ENCODE results near the gene HSP90B1.

The HSP90B1 gene

GRCh38 chr12:103958621-103959020 lies 28.4 kb downstream of the HSP90B1 start:
- Histone ChIP-seq H4K8ac (ENCODE audit: low read depth, low read length) (no peak overlapping the region), H2AK5ac (ENCODE audit: low read depth, low read length) (no peak overlapping the region), H3K9ac (ENCODE audit: low read depth, low read length, poor library complexity) (no peak overlapping the region), H3K4me3 (ENCODE audit: low read length in 2 of 2) (no peak overlapping the region), H3K14ac (ENCODE audit: low read length) (no peak overlapping the region), H2AFZ (ENCODE audit: low read length) (no peak overlapping the region), H2BK5ac (ENCODE audit: low read length) (no peak overlapping the region), H3K4ac (ENCODE audit: low read length) (no peak overlapping the region), H3K4me2 (ENCODE audit: insufficient read depth, low read length, poor library complexity, severe bottlenecking) (no peak overlapping the region), H4K91ac (ENCODE audit: low read depth, low read length, poor library complexity) (no peak overlapping the region), H2BK120ac (ENCODE audit: low read depth, low read length) (no peak overlapping the region), H3K27me3 (ENCODE audit: control insufficient read depth in 3 of 3, insufficient read depth in 3 of 3, low read depth in 1 of 3, low read length in 3 of 3) (no peaks in the 10 kb centered on the region), H3K23ac (ENCODE audit: low read depth, low read length, poor library complexity) (no peak overlapping the region), H2BK15ac (ENCODE audit: low read length) (no peak overlapping the region), H3K18ac (ENCODE audit: low read length) (no peak overlapping the region), H3K27ac (replicated peaks; ENCODE audit: low read length) (no peak overlapping the region), H3K9me3 (replicated peaks in 1 of 2; ENCODE audit: control insufficient read depth in 2 of 2, insufficient read depth in 1 of 2, low read depth in 1 of 2, low read length in 2 of 2) (no peaks in the 10 kb centered on the region), H3K4me1 (ENCODE audit: control insufficient read depth in 2 of 2, insufficient read depth in 1 of 2, low read depth in 1 of 2, low read length in 2 of 2) (peaks cover 0 to 5% of the 10 kb centered on the region in 2 donors), H2BK12ac (ENCODE audit: low read length) (no peak overlapping the region), H3K79me1 (ENCODE audit: low read depth, low read length) (no peaks in the 10 kb centered on the region), H3K36me3 (replicated peaks in 1 of 2; ENCODE audit: control insufficient read depth in 2 of 2, insufficient read depth in 2 of 2, low read length in 2 of 2) (peaks cover 2 to 23% of the 10 kb centered on the region in 2 donors)
- DNase-seq (ENCODE audit: low spot score): no peak
- WGBS, 2 donors (ENCODE audit: extremely low coverage in 2 of 2, insufficient read length in 2 of 2, insufficient replicate concordance in 1 of 2): no CpG with 5 or more reads among the region's 1 CpG

DNA sequence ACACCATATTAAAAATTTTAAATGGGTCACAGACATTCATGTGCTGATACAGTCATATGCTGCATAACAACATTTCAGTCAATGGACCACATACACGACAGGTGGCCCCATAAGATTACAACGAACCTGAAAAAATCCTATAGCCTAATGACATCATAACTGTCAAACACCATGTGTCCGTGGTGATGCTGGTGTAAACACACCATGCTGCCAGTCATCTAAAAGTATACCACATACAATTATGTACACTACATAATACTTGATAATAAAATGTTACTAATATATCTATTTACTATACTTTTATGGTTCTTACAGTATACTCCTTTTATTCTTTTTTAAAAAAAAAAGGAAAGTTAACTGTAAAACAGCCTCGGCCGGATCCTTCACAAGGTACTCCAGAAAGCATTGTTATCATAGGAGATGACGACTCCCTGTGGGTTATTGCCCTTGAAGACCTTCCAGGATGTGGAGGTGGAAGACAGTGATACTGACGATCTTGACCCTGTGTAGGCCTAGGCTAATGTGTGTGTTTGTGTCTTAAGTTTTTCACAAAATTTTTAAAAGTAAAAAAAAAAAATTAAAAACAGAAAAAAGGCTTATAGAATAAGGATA lies 30.5 kb downstream of the HSP90B1 start:
- Histone ChIP-seq H3K9ac (ENCODE audit: low read depth, low read length, poor library complexity) (no peak overlapping the region), H3K4ac (ENCODE audit: low read length) (no peak overlapping the region), H3K27ac (replicated peaks; ENCODE audit: low read length) (no peak overlapping the region), H2BK15ac (ENCODE audit: low read length) (no peak overlapping the region), H3K23ac (ENCODE audit: low read depth, low read length, poor library complexity) (no peak overlapping the region), H3K79me1 (ENCODE audit: low read depth, low read length) (no peaks in the 10 kb centered on the region), H4K91ac (ENCODE audit: low read depth, low read length, poor library complexity) (no peak overlapping the region), H3K36me3 (replicated peaks in 1 of 2; ENCODE audit: control insufficient read depth in 2 of 2, insufficient read depth in 2 of 2, low read length in 2 of 2) (peaks cover 0 to 15% of the 10 kb centered on the region in 2 donors), H3K14ac (ENCODE audit: low read length) (no peak overlapping the region), H3K9me3 (replicated peaks in 1 of 2; ENCODE audit: control insufficient read depth in 2 of 2, insufficient read depth in 1 of 2, low read depth in 1 of 2, low read length in 2 of 2) (no peaks in the 10 kb centered on the region), H2BK120ac (ENCODE audit: low read depth, low read length) (no peak overlapping the region), H2AK5ac (ENCODE audit: low read depth, low read length) (no peak overlapping the region), H3K18ac (ENCODE audit: low read length) (no peak overlapping the region), H2BK12ac (ENCODE audit: low read length) (no peak overlapping the region), H3K27me3 (ENCODE audit: control insufficient read depth in 3 of 3, insufficient read depth in 3 of 3, low read depth in 1 of 3, low read length in 3 of 3) (no peaks in the 10 kb centered on the region), H3K4me3 (ENCODE audit: low read length in 2 of 2) (no peak overlapping the region), H4K8ac (ENCODE audit: low read depth, low read length) (no peak overlapping the region), H2BK5ac (ENCODE audit: low read length) (no peak overlapping the region), H3K4me1 (ENCODE audit: control insufficient read depth in 2 of 2, insufficient read depth in 1 of 2, low read depth in 1 of 2, low read length in 2 of 2) (peaks cover 5% of the 10 kb centered on the region in 2 donors), H3K4me2 (ENCODE audit: insufficient read depth, low read length, poor library complexity, severe bottlenecking) (no peak overlapping the region), H2AFZ (ENCODE audit: low read length) (no peak overlapping the region)
- DNase-seq (ENCODE audit: low spot score): no peak
- no CpG with 5 or more reads among the region's 7 CpGs for WGBS, 2 donors (ENCODE audit: extremely low coverage in 2 of 2, insufficient read length in 2 of 2, insufficient replicate concordance in 1 of 2)

- Histone ChIP-seq H3K9me3 (replicated peaks in 1 of 2; ENCODE audit: control insufficient read depth in 2 of 2, insufficient read depth in 1 of 2, low read depth in 1 of 2, low read length in 2 of 2) (no peaks in the 10 kb centered on the region), H3K79me1 (ENCODE audit: low read depth, low read length) (no peaks in the 10 kb centered on the region), H2AFZ (ENCODE audit: low read length) (no peak overlapping the region), H3K4me3 (ENCODE audit: low read length in 2 of 2) (no peak overlapping the region), H2BK12ac (ENCODE audit: low read length) (no peak overlapping the region), H2BK120ac (ENCODE audit: low read depth, low read length) (no peak overlapping the region), H2BK15ac (ENCODE audit: low read length) (no peak overlapping the region), H3K23ac (ENCODE audit: low read depth, low read length, poor library complexity) (no peak overlapping the region), H2BK5ac (ENCODE audit: low read length) (no peak overlapping the region), H3K9ac (ENCODE audit: low read depth, low read length, poor library complexity) (no peak overlapping the region), H3K4me1 (ENCODE audit: control insufficient read depth in 2 of 2, insufficient read depth in 1 of 2, low read depth in 1 of 2, low read length in 2 of 2) (peaks cover 0 to 9% of the 10 kb centered on the region in 2 donors), H3K4me2 (ENCODE audit: insufficient read depth, low read length, poor library complexity, severe bottlenecking) (no peak overlapping the region), H3K27me3 (ENCODE audit: control insufficient read depth in 3 of 3, insufficient read depth in 3 of 3, low read depth in 1 of 3, low read length in 3 of 3) (no peaks in the 10 kb centered on the region), H3K36me3 (replicated peaks in 1 of 2; ENCODE audit: control insufficient read depth in 2 of 2, insufficient read depth in 2 of 2, low read length in 2 of 2) (peaks cover 0 to 15% of the 10 kb centered on the region in 2 donors), H4K8ac (ENCODE audit: low read depth, low read length) (no peak overlapping the region), H3K4ac (ENCODE audit: low read length) (no peak overlapping the region), H4K91ac (ENCODE audit: low read depth, low read length, poor library complexity) (no peak overlapping the region), H3K27ac (replicated peaks; ENCODE audit: low read length) (no peak overlapping the region), H2AK5ac (ENCODE audit: low read depth, low read length) (no peak overlapping the region), H3K14ac (ENCODE audit: low read length) (no peak overlapping the region), H3K18ac (ENCODE audit: low read length) (no peak overlapping the region)
- no peak for DNase-seq (ENCODE audit: low spot score)
- WGBS, 2 donors (ENCODE audit: extremely low coverage in 2 of 2, insufficient read length in 2 of 2, insufficient replicate concordance in 1 of 2): no CpG with 5 or more reads among the region's 1 CpG
Measured at GRCh38 chr12:103962493-103962892, 32.3 kb downstream of the HSP90B1 start.

DNA sequence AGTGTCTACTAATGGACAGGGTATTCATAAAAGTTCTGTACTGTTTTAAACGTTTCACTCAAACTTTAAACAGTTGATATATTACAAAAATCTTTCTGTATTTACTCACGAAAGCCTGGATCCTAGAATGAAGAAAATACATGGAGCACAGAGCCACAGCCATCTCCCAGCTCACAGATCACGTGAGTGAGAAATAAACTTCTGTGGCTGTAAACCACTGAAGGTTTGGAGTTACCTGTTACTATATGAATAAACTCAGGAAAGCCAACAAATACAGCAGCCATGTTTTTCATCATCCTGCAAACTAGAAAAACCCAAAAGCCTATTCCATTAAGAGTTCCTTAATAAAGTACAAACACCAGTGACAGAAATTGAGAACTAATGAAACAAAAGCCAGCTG lies 34.6 kb downstream of the HSP90B1 start:
- Histone ChIP-seq H3K14ac (ENCODE audit: low read length) (no peak overlapping the region), H3K18ac (ENCODE audit: low read length) (no peak overlapping the region), H3K27me3 (ENCODE audit: control insufficient read depth in 3 of 3, insufficient read depth in 3 of 3, low read depth in 1 of 3, low read length in 3 of 3) (no peaks in the 10 kb centered on the region), H3K9me3 (replicated peaks in 1 of 2; ENCODE audit: control insufficient read depth in 2 of 2, insufficient read depth in 1 of 2, low read depth in 1 of 2, low read length in 2 of 2) (no peaks in the 10 kb centered on the region), H3K9ac (ENCODE audit: low read depth, low read length, poor library complexity) (no peak overlapping the region), H3K79me1 (ENCODE audit: low read depth, low read length) (peaks cover 2% of the 10 kb centered on the region), H3K36me3 (replicated peaks in 1 of 2; ENCODE audit: control insufficient read depth in 2 of 2, insufficient read depth in 2 of 2, low read length in 2 of 2) (peaks cover 2 to 37% of the 10 kb centered on the region in 2 donors), H3K4me3 (ENCODE audit: low read length in 2 of 2) (peak overlapping the region; percentile 71 to 90), H3K4me2 (ENCODE audit: insufficient read depth, low read length, poor library complexity, severe bottlenecking) (peak overlapping the region; percentile 81), H2BK12ac (ENCODE audit: low read length) (no peak overlapping the region), H2AK5ac (ENCODE audit: low read depth, low read length) (no peak overlapping the region), H3K4me1 (ENCODE audit: control insufficient read depth in 2 of 2, insufficient read depth in 1 of 2, low read depth in 1 of 2, low read length in 2 of 2) (peaks cover 0 to 9% of the 10 kb centered on the region in 2 donors), H4K91ac (ENCODE audit: low read depth, low read length, poor library complexity) (no peak overlapping the region), H3K23ac (ENCODE audit: low read depth, low read length, poor library complexity) (no peak overlapping the region), H2BK5ac (ENCODE audit: low read length) (no peak overlapping the region), H2BK120ac (ENCODE audit: low read depth, low read length) (no peak overlapping the region), H3K27ac (replicated peaks; ENCODE audit: low read length) (no peak overlapping the region), H2BK15ac (ENCODE audit: low read length) (no peak overlapping the region), H2AFZ (ENCODE audit: low read length) (no peak overlapping the region), H3K4ac (ENCODE audit: low read length) (no peak overlapping the region), H4K8ac (ENCODE audit: low read depth, low read length) (no peak overlapping the region)
- no CpG with 5 or more reads among the region's 3 CpGs for WGBS, 2 donors (ENCODE audit: extremely low coverage in 2 of 2, insufficient read length in 2 of 2, insufficient replicate concordance in 1 of 2)
- no peak for DNase-seq (ENCODE audit: low spot score)

Data from neuronal stem cell (in vitro differentiated cells).